NCI-H146 treated with DMSO at 0.1 percent for 48 hours (cell line): ENCODE data around the gene NR4A3.

Source experiments
- DNase-seq: peaks from one replicate; lab custom pipeline; 2025; ENCODE audit not compliant: unreplicated experiment; lab: John Stamatoyannopoulos, UW

The NR4A3 gene

GRCh38 chr9:99813739-99814138 is 7.9 kb upstream of the NR4A3 start:
- no peak for DNase-seq

DNA sequence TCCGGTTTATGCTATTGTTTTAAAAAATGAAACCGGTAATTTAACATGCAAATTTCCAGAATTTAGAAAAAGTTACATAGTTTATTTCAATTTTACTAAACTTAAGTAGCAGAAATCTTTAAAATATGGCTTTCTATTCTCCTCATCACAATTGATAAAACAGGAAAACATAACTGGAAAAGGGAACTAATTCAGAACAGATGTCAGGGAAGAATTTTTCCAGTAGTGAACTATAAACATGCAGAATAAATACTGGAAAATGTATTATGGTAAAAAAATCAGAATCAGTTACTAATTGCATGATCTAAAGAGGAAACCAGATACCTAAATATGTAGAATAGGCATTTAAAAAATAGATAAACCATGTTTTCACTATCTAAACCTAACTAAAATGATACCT is 7.3 kb upstream of the NR4A3 start:
- no peak for DNase-seq

DNA sequence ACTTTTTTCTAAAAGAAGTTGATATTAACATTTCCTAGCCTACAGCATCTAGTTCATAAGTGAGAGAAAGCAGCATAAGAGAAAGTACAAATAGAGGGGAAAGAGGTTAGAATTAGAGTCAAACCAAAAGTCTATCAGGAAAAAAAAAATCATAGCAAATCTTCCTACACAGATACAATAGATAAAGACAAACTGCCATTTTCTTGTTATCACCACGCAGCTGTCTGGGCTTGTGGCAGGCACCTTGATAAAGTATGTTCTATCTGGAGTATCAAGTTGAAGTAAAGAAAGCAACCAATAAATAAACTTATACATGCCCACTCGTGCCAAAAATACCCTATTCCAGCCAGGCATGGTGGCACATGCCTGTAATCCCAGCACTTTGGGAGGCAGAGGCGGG is 5.3 kb upstream of the NR4A3 start:
- no peak for DNase-seq

GRCh38 chr9:99818500-99818899 is 3.2 kb upstream of the NR4A3 start:
- DNase-seq = no peak

- peak; percentile 46 for DNase-seq
Measured at GRCh38 chr9:99819123-99819855, 2.4 kb upstream of the NR4A3 start.

DNA sequence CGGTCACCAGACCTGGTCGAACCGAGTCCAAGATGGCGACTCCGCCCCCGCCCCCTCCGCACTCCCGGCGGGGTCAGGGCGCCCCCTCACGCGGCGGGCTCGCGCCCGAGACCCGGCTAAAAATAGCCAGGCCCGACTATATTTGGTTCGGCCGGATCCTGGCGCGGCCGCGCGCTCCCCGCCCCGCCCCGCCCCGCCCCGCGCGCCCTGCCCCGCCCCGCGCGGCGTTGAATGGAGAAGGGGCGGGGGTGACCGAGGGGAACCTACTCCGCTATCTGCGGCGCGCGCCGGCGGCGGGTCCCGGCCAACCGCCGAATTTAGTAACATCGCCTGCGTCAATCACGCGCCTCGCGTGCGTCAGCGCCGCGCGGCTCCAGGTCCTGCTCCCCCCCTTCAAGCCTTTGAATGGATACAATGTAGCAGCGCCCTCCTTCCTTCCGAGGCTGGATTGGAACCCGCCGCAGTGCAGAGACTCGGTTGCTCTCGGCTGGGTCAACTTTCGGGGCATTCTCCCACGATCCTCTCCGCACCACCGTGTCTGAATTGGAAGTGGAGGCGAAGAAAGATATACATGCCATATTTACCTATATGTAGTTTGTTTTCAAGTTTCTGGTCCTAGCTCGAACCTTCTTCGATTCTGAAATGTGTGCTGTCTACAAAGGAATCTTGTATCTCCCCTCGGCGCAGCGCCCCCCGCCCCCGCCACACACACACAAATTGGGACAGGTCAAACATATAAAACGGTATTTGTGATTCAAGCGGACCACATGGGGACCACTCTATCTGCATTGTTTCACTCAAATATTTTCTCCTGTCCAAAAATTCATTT is 1.6 kb upstream of the NR4A3 start:
- DNase-seq = peak; percentile 62

- DNase-seq = peak; percentile 41
Measured at GRCh38 chr9:99820685-99821395, 845 bp upstream of the NR4A3 start.

DNA sequence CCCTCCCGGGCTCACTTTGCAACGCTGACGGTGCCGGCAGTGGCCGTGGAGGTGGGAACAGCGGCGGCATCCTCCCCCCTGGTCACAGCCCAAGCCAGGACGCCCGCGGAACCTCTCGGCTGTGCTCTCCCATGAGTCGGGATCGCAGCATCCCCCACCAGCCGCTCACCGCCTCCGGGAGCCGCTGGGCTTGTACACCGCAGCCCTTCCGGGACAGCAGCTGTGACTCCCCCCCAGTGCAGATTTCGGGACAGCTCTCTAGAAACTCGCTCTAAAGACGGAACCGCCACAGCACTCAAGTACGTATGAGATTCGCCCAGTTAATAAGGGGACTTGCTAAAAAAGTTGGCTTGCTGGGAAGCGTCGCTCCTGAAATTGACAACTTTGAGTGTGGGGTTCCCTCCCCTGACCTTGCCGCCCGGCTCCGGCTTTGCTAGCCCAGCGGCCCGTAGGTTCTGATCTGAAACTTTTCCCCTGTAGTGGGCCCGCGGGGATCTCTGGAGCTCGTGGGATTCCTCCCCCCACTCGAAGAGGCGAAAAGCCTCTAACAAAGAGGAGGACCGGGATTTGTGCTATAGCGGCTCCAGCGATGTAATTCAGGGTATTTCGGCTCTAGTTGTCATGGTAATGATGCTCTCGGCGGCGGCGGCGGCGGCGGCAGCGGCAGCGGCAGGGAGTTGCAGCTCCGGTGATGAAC is 572 bp downstream of the NR4A3 start:
- DNase-seq = no peak

DNA sequence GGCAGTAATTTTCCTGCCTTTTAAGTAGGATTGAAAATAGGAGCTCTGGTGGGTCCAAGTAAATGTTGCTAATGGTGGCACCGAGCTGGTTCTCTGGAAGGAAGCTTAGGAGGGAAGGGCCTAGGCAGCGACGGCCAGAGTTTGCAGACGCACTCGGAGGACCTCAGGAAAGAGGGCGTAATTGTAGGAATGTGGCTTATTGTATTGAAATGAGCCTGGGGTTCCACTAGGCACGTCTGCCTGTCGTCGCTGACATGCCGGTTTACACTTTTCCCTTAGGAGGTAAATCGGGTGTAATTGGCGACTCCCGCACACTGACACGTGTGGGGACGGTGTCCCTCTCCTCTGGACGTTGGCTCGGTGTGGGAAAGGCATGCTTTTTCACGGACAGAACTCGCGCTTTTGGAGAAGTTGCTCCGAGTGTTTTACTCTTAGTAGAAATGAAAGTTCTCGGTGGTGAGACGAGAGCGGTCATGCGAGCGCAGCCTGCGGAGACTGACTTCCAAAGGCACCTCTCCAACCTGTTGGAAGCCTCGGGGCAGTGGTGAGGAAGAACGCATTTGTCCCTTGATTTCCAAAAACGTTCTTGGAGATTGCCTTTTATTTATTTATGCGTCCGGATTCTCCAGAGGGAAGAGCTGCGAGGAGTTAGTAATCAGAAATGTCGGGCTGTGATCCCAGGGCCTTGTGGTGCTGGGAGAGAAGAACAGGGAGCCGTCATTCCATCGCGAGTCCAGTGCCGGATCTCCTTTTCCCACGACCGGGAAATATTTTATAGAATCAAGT is 1.3 kb downstream of the NR4A3 start:
- DNase-seq = no peak

- no peak for DNase-seq
Measured at GRCh38 chr9:99823681-99824377, 2.1 kb downstream of the NR4A3 start.

DNA sequence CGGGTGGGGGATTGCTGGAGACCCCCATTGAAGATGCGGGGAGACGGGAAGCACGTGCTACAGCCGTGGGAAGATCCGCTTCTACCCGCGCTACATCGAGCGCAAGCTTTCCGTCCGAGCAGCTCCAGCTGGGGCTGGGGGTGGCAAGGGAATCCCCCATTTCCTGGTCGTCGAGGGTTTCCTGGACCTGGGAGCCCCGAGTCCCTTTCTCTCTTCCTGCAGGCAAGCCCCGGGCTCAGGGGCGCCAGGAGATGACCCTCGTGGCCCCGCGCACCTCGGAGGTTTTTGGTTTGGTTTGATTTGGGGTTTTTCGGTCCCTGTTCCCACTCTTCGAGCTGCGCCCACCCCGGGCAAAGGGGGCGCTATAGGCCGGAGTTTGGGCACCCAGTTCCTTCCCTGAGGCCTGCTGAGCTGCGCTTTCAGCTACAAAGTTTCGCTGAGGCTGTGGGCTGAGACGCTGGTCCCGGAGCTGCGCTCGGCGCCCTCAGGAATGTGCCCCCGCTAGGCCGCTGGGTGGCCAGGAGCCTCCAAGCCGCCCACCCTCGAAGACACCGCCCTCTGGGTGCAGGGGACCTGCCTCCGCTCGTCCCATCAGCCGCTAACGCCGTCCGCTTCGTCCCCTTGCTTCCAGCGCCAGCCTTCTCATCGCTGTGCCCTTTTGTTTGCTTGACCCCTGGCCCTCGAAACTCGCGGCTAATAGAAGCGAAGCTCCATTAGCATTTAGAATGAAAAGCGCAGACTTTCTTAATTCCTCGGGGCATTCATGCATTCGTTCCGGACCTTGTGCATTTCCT is 2.9 kb downstream of the NR4A3 start:
- DNase-seq = no peak

- DNase-seq = no peak
Measured at GRCh38 chr9:99825172-99826046, 3.7 kb downstream of the NR4A3 start.

GRCh38 chr9:99826579-99826978 is 4.9 kb downstream of the NR4A3 start:
- no peak for DNase-seq

GRCh38 chr9:99827244-99827643 is 5.6 kb downstream of the NR4A3 start:
- no peak for DNase-seq

- no peak for DNase-seq
Measured at GRCh38 chr9:99828054-99828416, 6.3 kb downstream of the NR4A3 start.

GRCh38 chr9:99828417-99829176 is 6.9 kb downstream of the NR4A3 start:
- no peak for DNase-seq

DNA sequence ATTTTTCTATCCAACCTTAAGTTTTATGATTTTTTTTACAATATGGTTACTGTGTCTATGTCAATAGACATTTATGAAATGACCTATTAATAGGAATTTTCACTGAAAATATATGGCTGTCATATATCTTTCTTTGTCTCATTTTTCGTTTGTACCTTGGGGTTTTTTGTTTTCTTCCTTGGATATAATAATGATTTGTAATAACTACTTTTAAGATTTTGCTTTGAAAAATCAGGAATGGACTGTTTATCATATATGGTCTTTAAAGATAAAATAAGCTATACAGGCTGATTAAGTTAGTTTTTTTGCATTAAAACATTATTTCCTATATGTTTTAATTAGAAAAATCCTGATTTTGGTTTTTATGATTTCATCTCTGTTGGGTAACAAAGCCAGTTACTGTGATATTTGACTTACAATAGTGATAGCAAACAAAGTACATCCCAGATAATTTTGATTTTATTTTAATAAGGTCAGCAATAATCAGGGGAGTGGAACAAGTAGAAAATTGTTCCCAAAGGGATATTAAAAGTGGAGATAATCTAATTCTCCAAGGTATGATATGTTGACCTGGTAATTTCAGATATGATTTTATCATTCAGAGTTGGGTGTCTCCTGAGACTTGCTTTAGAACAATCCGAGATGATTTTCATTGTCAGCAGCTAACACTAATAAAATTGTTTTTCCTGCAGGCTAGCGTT is 10.3 kb downstream of the NR4A3 start:
- no peak for DNase-seq
